Neural progenitor cell (in vitro differentiated cells): ENCODE data around the gene MYO1D.

Source experiments
- CTCF ChIP-seq: fragments of 200-600 bp; sonication (generic); IDR thresholded peaks from 2 replicates; pipeline ENCODE4 v1.5.1; 2017; ENCODE audit warnings: antibody characterized with exemption, mild to moderate bottlenecking
- EZH2 ChIP-seq: fragments of 200-600 bp; sonication (generic); IDR thresholded peaks from 2 replicates; pipeline ENCODE4 v1.6.1; 2017; ENCODE audit warnings: antibody characterized with exemption, mild to moderate bottlenecking, moderate library complexity
- EZH2phosphoT487 ChIP-seq: fragments of 200-600 bp; sonication (generic); IDR thresholded peaks from 2 replicates; pipeline ENCODE4 v1.6.1; 2017; ENCODE audit warnings: antibody characterized with exemption

GRCh38 chr17:32502710-32503109 lies 374.2 kb downstream of the MYO1D start:
- TF ChIP-seq CTCF (no peak), EZH2 (no peak), EZH2phosphoT487 (no peak)
